NB4 (cell line): Measurements from ENCODE around the gene SELENOW.
"Not testable (repeated sequence)": the region's sequence is repeated elsewhere in the genome, so short reads cannot be mapped to it uniquely, and the experiment has no call there.

Experiments used
- DNase-seq: peaks from one replicate; pipeline ENCODE4 v3.0.0; 2010; ENCODE audit warnings: low read depth
- H3K4me3 ChIP-seq: one replicate; pipeline ENCODE4 v1.5.1; 2011; ENCODE audit warnings: mild to moderate bottlenecking, low read depth, low read length, moderate library complexity
- CTCF ChIP-seq: IDR thresholded peaks from one replicate; pipeline ENCODE4 v1.5.1; 2012; ENCODE audit warnings: low read depth, low read length
- MAX ChIP-seq: IDR thresholded peaks from 2 replicates; pipeline ENCODE4 v1.6.1; 2011; ENCODE audit warnings: low read depth, low read length
- MYC ChIP-seq: IDR thresholded peaks from 2 replicates; pipeline ENCODE4 v1.6.1; 2011; ENCODE audit warnings: low read depth, low read length
- POLR2A ChIP-seq: IDR thresholded peaks from 2 replicates; pipeline ENCODE4 v1.6.1; 2011; ENCODE audit warnings: mild to moderate bottlenecking; ENCODE audit not compliant: insufficient read length; ENCODE audit errors: extremely low read depth

SELENOW gene

GRCh38 chr19:47802521-47803043 is 24.1 kb downstream of the SELENOW start:
- H3K4me3 ChIP-seq: no peak overlapping the region
- no peak for TF ChIP-seq POLR2A
- TF ChIP-seq MAX: no peak
- no peak for TF ChIP-seq CTCF
- no peak for TF ChIP-seq MYC
- DNase-seq: no peak

GRCh38 chr19:47803148-47803547 is 24.6 kb downstream of the SELENOW start:
- H3K4me3 ChIP-seq, DNase-seq: not testable (repeated sequence)

- H3K4me3 ChIP-seq, DNase-seq: not testable (repeated sequence)
Observed at GRCh38 chr19:47803671-47804070, 25.2 kb downstream of the SELENOW start.

- DNase-seq, H3K4me3 ChIP-seq: not testable (repeated sequence)
Observed at GRCh38 chr19:47804451-47804850, 25.9 kb downstream of the SELENOW start, which contains the start of gene TPRX1. Gene TPRX1, minus strand, starts transcription at chr19:47804551. Its CDS starts 12 bp downstream, at chr19:47804539.

- TF ChIP-seq CTCF (no peak), POLR2A (no peak), MAX (peak; percentile 66)
- H3K4me3 ChIP-seq: no peak overlapping the region
- no peak for DNase-seq
Observed at GRCh38 chr19:47805313-47805712, 26.8 kb downstream of the SELENOW start.

- no peak for DNase-seq
- TF ChIP-seq MAX (no peak), POLR2A (no peak), MYC (no peak), CTCF (no peak)
- no peak overlapping the region for H3K4me3 ChIP-seq
Observed at GRCh38 chr19:47806435-47806834, 27.9 kb downstream of the SELENOW start.

- TF ChIP-seq MYC: no peak
- no peak for TF ChIP-seq POLR2A
- TF ChIP-seq MAX: no peak
- peak; percentile 98 for TF ChIP-seq CTCF
- H3K4me3 ChIP-seq: no peak overlapping the region
- DNase-seq: peak; percentile 93
Observed at GRCh38 chr19:47813304-47813994, 34.9 kb downstream of the SELENOW start.
